ENCODE results near the gene ZSWIM1.

Gene ZSWIM1

GRCh38 chr20:45893831-45894230, 12.8 kb downstream of the ZSWIM1 start:
- peak; percentile 28 for DNase-seq (ENCODE audit: low read depth, low spot score)
- in situ Hi-C loops (cut with HindIII; ENCODE audit: low sequenced_read_pairs), result no loop called here
- H3K4me3 ChIP-seq (ENCODE audit: low read depth, low read length), result no peak overlapping the region
- no peak for TF ChIP-seq CTCF (IDR thresholded peaks at IDR 0.05; ENCODE audit: low read depth, low read length)

GRCh38 chr20:45894797-45895196, 13.8 kb downstream of the ZSWIM1 start:
- in situ Hi-C loops (cut with HindIII; ENCODE audit: low sequenced_read_pairs), result no loop called here
- TF ChIP-seq CTCF (IDR thresholded peaks at IDR 0.05; ENCODE audit: low read depth, low read length), result no peak
- H3K4me3 ChIP-seq (ENCODE audit: low read depth, low read length), result no peak overlapping the region
- no peak for DNase-seq (ENCODE audit: low read depth, low spot score)

GRCh38 chr20:45896641-45897161, 15.7 kb downstream of the ZSWIM1 start:
- H3K4me3 ChIP-seq (ENCODE audit: low read depth, low read length), result no peak overlapping the region
- no peak for DNase-seq (ENCODE audit: low read depth, low spot score)
- in situ Hi-C loops (cut with HindIII; ENCODE audit: low sequenced_read_pairs), result no loop called here
- TF ChIP-seq CTCF (IDR thresholded peaks at IDR 0.05; ENCODE audit: low read depth, low read length), result no peak

GRCh38 chr20:45897289-45897688, 16.3 kb downstream of the ZSWIM1 start:
- no peak overlapping the region for H3K4me3 ChIP-seq (ENCODE audit: low read depth, low read length)
- TF ChIP-seq CTCF (IDR thresholded peaks at IDR 0.05; ENCODE audit: low read depth, low read length), result no peak
- in situ Hi-C loops (cut with HindIII; ENCODE audit: low sequenced_read_pairs), result no loop called here
- no peak for DNase-seq (ENCODE audit: low read depth, low spot score)

- DNase-seq (ENCODE audit: low read depth, low spot score), result no peak
- in situ Hi-C loops (cut with HindIII; ENCODE audit: low sequenced_read_pairs), result no loop called here
- H3K4me3 ChIP-seq (ENCODE audit: low read depth, low read length), result no peak overlapping the region
- TF ChIP-seq CTCF (IDR thresholded peaks at IDR 0.05; ENCODE audit: low read depth, low read length), result no peak
Measured at GRCh38 chr20:45897692-45898091, 16.7 kb downstream of the ZSWIM1 start.

GRCh38 chr20:45898285-45898684, 17.3 kb downstream of the ZSWIM1 start:
- in situ Hi-C loops (cut with HindIII; ENCODE audit: low sequenced_read_pairs), result no loop called here
- no peak overlapping the region for H3K4me3 ChIP-seq (ENCODE audit: low read depth, low read length)
- no peak for TF ChIP-seq CTCF (IDR thresholded peaks at IDR 0.05; ENCODE audit: low read depth, low read length)
- no peak for DNase-seq (ENCODE audit: low read depth, low spot score)

Measured in astrocyte of the spinal cord (primary cell).